IPS DF 4.7 (cell line): ENCODE measurements around the gene SLC25A34.

Source experiments
- DNase-seq: peaks from one replicate; pipeline ENCODE4 v3.0.0-alpha.2; 2013; ENCODE audit warnings: low spot score; ENCODE audit errors: extremely low read depth

The SLC25A34 gene

GRCh38 chr1:15751717-15752116, 15.7 kb downstream of the SLC25A34 start:
- DNase-seq = no peak

GRCh38 chr1:15753776-15754175, 17.7 kb downstream of the SLC25A34 start:
- no peak for DNase-seq

- DNase-seq = no peak
Observed at GRCh38 chr1:15755021-15755645, 19.1 kb downstream of the SLC25A34 start.

GRCh38 chr1:15755646-15756040, 19.6 kb downstream of the SLC25A34 start:
- no peak for DNase-seq

- DNase-seq = no peak
Observed at GRCh38 chr1:15756143-15757015, 20.3 kb downstream of the SLC25A34 start.

GRCh38 chr1:15757016-15757543, 21.0 kb downstream of the SLC25A34 start:
- no peak for DNase-seq

- DNase-seq = no peak
Observed at GRCh38 chr1:15757575-15758342, 21.7 kb downstream of the SLC25A34 start.

GRCh38 chr1:15758343-15758931, 22.4 kb downstream of the SLC25A34 start, which contains the start of gene FBLIM1:
Gene FBLIM1 (plus strand): TSS chr1:15758795. CDS start chr1:15764984, 6,189 bp downstream.
- DNase-seq = no peak

GRCh38 chr1:15758953-15759661, 23.0 kb downstream of the SLC25A34 start:
- no peak for DNase-seq

- DNase-seq = no peak
Observed at GRCh38 chr1:15760520-15761211, 24.6 kb downstream of the SLC25A34 start.

GRCh38 chr1:15761366-15762128, 25.5 kb downstream of the SLC25A34 start:
- DNase-seq = no peak

- DNase-seq = no peak
Observed at GRCh38 chr1:15762546-15762945, 26.5 kb downstream of the SLC25A34 start.

- no peak for DNase-seq
Observed at GRCh38 chr1:15764269-15764764, 28.3 kb downstream of the SLC25A34 start.

- DNase-seq = no peak
Observed at GRCh38 chr1:15764890-15765289, 28.8 kb downstream of the SLC25A34 start.

GRCh38 chr1:15765495-15766194, 29.6 kb downstream of the SLC25A34 start:
- no peak for DNase-seq

- no peak for DNase-seq
Observed at GRCh38 chr1:15767941-15768340, 31.9 kb downstream of the SLC25A34 start.

- no peak for DNase-seq
Observed at GRCh38 chr1:15768388-15768787, 32.3 kb downstream of the SLC25A34 start.

GRCh38 chr1:15770313-15770962, 34.4 kb downstream of the SLC25A34 start:
- no peak for DNase-seq
